GM12878 (cell line): Measurements from ENCODE around the gene MROH8.

ENCODE experiments used
- ATF3 ChIP-seq: IDR thresholded peaks from 2 replicates; pipeline ENCODE4 v1.6.1; 2011; ENCODE audit warnings: low read depth, mild to moderate bottlenecking, low read length, moderate library complexity, borderline replicate concordance; ENCODE audit errors: extremely low read depth
- CTCF ChIP-seq, 3 experiments: IDR thresholded peaks in 2 of 3; conservative IDR thresholded peaks in 1 of 3; 2 replicates each; pipeline ENCODE4 v1.5.1; 2011; ENCODE audit warnings: low read depth in 3 of 3, low read length in 3 of 3, mild to moderate bottlenecking in 3 of 3, control low read depth in 2 of 3, moderate library complexity in 2 of 3, inconsistent platforms in 1 of 3, mixed read lengths in 1 of 3; ENCODE audit not compliant: control insufficient read depth in 2 of 3, insufficient read depth in 1 of 3; ENCODE audit errors: extremely low read depth in 1 of 3
- CUX1 ChIP-seq: IDR thresholded peaks from 2 replicates; pipeline ENCODE4 v1.6.1; 2012; ENCODE audit warnings: improper control_type of control experiment, low read depth, low read length; ENCODE audit not compliant: insufficient replicate concordance
- JUND ChIP-seq: IDR thresholded peaks from 2 replicates; pipeline ENCODE4 v1.6.1; 2012; ENCODE audit warnings: low read depth, mild to moderate bottlenecking, low read length, improper control_type of control experiment, moderate library complexity
- MXI1 ChIP-seq: fragments of 150-350 bp; IDR thresholded peaks from 2 replicates; pipeline ENCODE4 v1.6.1; 2011; ENCODE audit warnings: low read depth, mild to moderate bottlenecking, inconsistent platforms, low read length, improper control_type of control experiment
- PKNOX1 ChIP-seq: fragments of 450-650 bp; IDR thresholded peaks from 2 replicates; pipeline ENCODE4 v1.6.1; 2016; ENCODE audit warnings: mild to moderate bottlenecking
- POLR2A ChIP-seq: IDR thresholded peaks from 2 replicates; pipeline ENCODE4 v1.6.1; 2011; ENCODE audit warnings: low read depth, mild to moderate bottlenecking, low read length
- POLR2AphosphoS5 ChIP-seq: IDR thresholded peaks from 2 replicates; pipeline ENCODE4 v1.6.1; 2011; ENCODE audit warnings: mild to moderate bottlenecking, low read length, inconsistent platforms
- TARDBP ChIP-seq: IDR thresholded peaks from 2 replicates; pipeline ENCODE4 v1.6.1; 2016; ENCODE audit warnings: borderline replicate concordance

GRCh38 chr20:37205794-37206193 is 26.4 kb upstream of the MROH8 start:
- no peak for TF ChIP-seq CTCF (IDR thresholded peaks at IDR 0.05 in 2 of 3, conservative IDR thresholded peaks at IDR 0.05 in 1 of 3; ENCODE audit: control insufficient read depth in 2 of 3, extremely low read depth in 1 of 3, insufficient read depth in 1 of 3, low read depth in 3 of 3, low read length in 3 of 3)
- no peak for TF ChIP-seq ATF3
- no peak for TF ChIP-seq TARDBP
- TF ChIP-seq PKNOX1: no peak
- no peak for TF ChIP-seq POLR2AphosphoS5
- TF ChIP-seq JUND: no peak
- TF ChIP-seq MXI1: no peak
- no peak for TF ChIP-seq POLR2A
- TF ChIP-seq CUX1: no peak
